HFFc6 (cell line): Measurements from ENCODE around the gene LRP5. TPM values are rescaled to one million over a fixed set of nuclear protein-coding genes. Genes with fewer than 3 reads are reported as not detected.

Experiments used
- DNase-seq: peaks from one replicate; pipeline ENCODE4 v3.0.0-alpha.2; 2018
- H3K27ac Mint-ChIP-seq: 2 replicates; pipeline ENCODE4 v1.8.0; 2020; ENCODE audit warnings: mild to moderate bottlenecking, mixed read lengths
- H3K27me3 Mint-ChIP-seq: 2 replicates; pipeline ENCODE4 v1.8.0; 2021; ENCODE audit warnings: mild to moderate bottlenecking, moderate library complexity, mixed read lengths; ENCODE audit not compliant: insufficient read depth
- H3K36me3 Mint-ChIP-seq: 2 replicates; pipeline ENCODE4 v1.8.0; 2021; ENCODE audit warnings: low read depth, mixed read lengths
- H3K4me1 Mint-ChIP-seq: 2 replicates; pipeline ENCODE4 v1.8.0; 2020; ENCODE audit warnings: low read depth, mixed read lengths
- H3K4me3 Mint-ChIP-seq: 2 replicates; pipeline ENCODE4 v1.8.0; 2020; ENCODE audit warnings: mild to moderate bottlenecking, moderate library complexity, mixed read lengths
- H3K9me3 Mint-ChIP-seq: 2 replicates; pipeline ENCODE4 v1.8.0; 2020; ENCODE audit warnings: mild to moderate bottlenecking, mixed read lengths
- total RNA-seq, 6 experiments: library from RNA; stranded (reverse); fragmentation: NEBNext Ultra II Directional; extraction: Animal tissue kit (Norgen Biotek cat#: 25700); gene quantifications; 2 replicates in 1 of 6; 3 replicates in 5 of 6; pipeline ENCODE4 v1.2.3, GENCODE V29; 2021
- TF ChIP-seq, protein P1 (sequence below): fragments of 200-600 bp; sonication (generic); IDR thresholded peaks from 2 replicates; pipeline ENCODE4 v1.5.0; 2021; ENCODE audit warnings: antibody characterized with exemption, mild to moderate bottlenecking

The LRP5 gene
- total RNA-seq, 6 experiments from 2014 or later, result 2.5 to 14.9 (median 3.8) TPM

DNA sequence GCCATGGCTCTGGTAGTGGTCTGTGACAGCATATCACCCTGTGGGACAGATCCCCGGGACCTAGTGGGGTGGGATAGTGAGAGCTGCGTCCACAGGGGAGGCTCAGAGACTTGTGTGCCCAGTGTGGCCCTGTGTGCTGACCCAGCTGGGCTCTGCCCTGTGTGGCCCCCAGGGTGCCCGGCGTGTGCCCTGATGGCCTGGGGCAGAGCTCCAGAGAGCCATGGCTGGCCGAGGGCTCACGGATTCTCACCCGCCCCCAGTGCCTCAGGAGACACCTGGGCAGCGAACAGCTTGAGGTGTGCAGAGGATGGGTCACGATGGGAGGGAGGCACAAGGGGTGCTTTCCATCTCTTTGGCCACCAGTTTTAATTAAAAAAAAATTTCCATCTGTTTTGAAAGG lies 11.8 kb downstream of the LRP5 start:
- Mint-ChIP-seq H3K27ac (no peak overlapping the region), H3K4me3 (no peak overlapping the region), H3K4me1 (no peaks in the 10 kb centered on the region), H3K27me3 (peaks cover 21% of the 10 kb centered on the region), H3K9me3 (no peaks in the 10 kb centered on the region), H3K36me3 (no peaks in the 10 kb centered on the region)
- DNase-seq, result no peak
- TF ChIP-seq, protein P1, sequence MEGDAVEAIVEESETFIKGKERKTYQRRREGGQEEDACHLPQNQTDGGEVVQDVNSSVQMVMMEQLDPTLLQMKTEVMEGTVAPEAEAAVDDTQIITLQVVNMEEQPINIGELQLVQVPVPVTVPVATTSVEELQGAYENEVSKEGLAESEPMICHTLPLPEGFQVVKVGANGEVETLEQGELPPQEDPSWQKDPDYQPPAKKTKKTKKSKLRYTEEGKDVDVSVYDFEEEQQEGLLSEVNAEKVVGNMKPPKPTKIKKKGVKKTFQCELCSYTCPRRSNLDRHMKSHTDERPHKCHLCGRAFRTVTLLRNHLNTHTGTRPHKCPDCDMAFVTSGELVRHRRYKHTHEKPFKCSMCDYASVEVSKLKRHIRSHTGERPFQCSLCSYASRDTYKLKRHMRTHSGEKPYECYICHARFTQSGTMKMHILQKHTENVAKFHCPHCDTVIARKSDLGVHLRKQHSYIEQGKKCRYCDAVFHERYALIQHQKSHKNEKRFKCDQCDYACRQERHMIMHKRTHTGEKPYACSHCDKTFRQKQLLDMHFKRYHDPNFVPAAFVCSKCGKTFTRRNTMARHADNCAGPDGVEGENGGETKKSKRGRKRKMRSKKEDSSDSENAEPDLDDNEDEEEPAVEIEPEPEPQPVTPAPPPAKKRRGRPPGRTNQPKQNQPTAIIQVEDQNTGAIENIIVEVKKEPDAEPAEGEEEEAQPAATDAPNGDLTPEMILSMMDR, result no peak

DNA sequence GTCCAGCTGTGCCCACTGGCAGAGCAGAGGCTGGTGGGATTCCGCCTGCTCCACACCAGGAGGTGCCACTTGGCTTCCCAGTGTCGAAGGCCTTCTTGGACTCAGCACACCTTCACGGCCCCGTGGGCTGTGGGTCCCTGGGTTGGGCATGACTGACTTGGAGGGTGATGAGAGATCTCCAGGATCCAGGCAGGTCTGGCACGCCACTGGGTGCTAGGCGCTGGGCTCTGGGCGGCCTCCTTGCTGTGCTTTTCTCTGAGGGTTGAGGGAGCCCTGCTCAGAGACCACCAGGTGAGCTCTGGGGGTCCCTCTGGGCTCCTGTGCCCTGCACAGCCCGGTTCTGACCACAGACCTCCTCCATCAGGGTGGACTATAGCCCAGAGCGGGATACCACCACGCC lies 12.3 kb downstream of the LRP5 start:
- H3K4me3 Mint-ChIP-seq, result no peak overlapping the region
- H3K4me1 Mint-ChIP-seq, result no peaks in the 10 kb centered on the region
- no peak overlapping the region for H3K27ac Mint-ChIP-seq
- no peak for DNase-seq
- TF ChIP-seq, protein P1, result no peak
- no peaks in the 10 kb centered on the region for H3K36me3 Mint-ChIP-seq
- H3K27me3 Mint-ChIP-seq, result peaks cover 21% of the 10 kb centered on the region
- H3K9me3 Mint-ChIP-seq, result no peaks in the 10 kb centered on the region

DNA sequence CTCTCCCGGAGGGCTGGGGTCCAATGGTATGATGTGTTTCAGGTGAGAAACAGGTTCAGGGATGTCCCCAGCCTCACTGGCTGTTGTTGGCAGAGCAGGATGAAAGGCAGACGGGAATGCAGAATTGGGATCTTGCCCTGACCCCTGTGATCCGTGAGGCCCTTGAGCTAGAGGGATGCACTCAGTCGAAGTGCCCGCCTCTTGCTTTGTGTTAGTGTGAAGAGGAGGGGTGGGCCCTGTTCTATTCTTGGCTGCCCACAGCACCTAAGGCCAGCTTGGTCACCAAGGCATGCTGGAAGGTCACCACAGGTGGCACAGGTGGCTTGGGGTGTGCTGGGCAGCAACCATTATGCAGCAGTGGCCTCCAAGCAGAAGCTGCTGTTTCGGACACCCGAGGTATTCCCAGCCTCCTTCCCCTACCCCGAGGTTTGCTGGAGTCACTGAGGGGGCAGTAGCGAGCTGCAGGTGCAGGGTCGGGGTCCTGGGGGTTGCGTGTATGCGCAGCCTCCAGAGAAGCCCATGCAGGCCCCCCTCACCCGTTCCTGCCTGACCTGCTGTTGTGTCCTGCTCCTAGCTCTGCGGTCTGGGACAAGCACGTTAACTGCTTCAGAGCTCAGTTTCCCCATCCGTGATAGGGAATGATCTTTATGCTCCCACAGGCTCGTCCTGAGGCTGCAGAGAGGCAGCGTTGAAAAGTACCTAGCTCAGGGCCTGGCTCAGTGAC lies 13.0 kb downstream of the LRP5 start:
- peaks cover 17% of the 10 kb centered on the region for H3K27me3 Mint-ChIP-seq
- H3K27ac Mint-ChIP-seq, result no peak overlapping the region
- no peaks in the 10 kb centered on the region for H3K9me3 Mint-ChIP-seq
- no peaks in the 10 kb centered on the region for H3K36me3 Mint-ChIP-seq
- TF ChIP-seq, protein P1, result no peak
- no peaks in the 10 kb centered on the region for H3K4me1 Mint-ChIP-seq
- no peak for DNase-seq
- H3K4me3 Mint-ChIP-seq, result no peak overlapping the region

DNA sequence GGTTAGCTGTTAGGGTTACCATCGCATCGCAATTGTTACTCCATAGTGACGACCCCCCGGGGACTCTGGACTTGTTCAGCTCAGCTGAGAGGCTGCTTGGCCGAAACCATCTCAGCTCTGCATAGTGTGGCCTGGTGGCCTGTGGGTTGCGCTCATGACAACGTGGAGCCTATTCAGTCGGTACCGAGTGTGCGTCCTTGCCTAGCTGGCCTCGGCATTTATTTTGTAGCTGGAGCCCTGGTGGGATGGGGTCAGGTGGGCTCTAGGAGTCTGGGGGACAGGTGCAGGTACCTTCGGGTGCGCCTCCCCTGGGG lies 13.5 kb downstream of the LRP5 start:
- no peaks in the 10 kb centered on the region for H3K9me3 Mint-ChIP-seq
- H3K4me1 Mint-ChIP-seq, result no peaks in the 10 kb centered on the region
- H3K4me3 Mint-ChIP-seq, result no peak overlapping the region
- H3K36me3 Mint-ChIP-seq, result no peaks in the 10 kb centered on the region
- H3K27me3 Mint-ChIP-seq, result peaks cover 12% of the 10 kb centered on the region
- no peak for DNase-seq
- TF ChIP-seq, protein P1, result no peak
- H3K27ac Mint-ChIP-seq, result no peak overlapping the region

DNA sequence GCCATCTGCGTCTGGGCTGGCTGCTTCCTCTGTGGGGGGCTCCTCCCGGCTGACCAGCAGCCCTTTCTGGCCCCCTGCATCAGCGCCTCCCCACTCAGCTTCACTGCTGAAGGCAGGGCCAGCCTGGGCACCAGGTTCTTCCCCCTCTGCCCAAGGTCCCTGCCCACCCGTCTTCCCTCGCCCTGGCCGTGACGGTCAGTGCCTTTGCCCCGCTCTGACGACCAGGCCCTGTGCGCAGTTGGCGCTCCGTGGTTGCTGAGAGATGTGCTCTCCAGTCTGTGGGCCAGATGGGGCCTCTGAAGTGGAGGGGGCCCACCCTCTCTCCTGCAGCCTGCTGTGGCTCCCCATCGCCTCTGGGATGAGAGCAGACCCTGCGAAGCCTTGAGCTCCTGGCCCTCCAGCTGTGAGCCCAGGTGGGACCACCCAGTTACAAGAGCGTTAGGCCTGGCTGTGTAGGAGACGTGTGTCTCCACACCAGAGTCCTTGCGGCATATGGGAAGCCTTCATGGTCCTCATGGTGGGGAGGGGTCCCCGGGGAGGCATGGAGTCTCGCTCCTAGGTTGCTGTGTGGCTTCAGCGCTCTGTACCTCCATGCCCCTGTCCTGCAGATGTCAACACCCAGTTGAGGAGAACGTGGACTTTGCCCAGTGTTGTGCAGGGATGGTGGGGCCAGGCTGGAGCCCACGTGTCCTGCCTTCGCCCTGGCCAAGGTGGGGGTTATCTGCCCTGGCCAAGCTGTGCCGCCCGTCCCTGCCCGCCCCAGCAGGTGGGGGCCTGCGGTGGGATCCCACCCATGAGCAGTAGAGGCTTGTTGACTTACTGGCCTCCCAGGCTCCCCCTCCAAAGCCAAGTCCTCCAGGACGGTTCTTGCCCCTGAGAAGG lies 14.2 kb downstream of the LRP5 start:
- TF ChIP-seq, protein P1, result no peak
- no peak overlapping the region for H3K4me3 Mint-ChIP-seq
- no peaks in the 10 kb centered on the region for H3K9me3 Mint-ChIP-seq
- H3K4me1 Mint-ChIP-seq, result no peaks in the 10 kb centered on the region
- DNase-seq, result no peak
- no peak overlapping the region for H3K27ac Mint-ChIP-seq
- peaks cover 7% of the 10 kb centered on the region for H3K27me3 Mint-ChIP-seq
- H3K36me3 Mint-ChIP-seq, result no peaks in the 10 kb centered on the region
